Type B pancreatic cell (in vitro differentiated cells): Measurements from ENCODE around the gene RALY. TPM values are rescaled to one million over a fixed set of nuclear protein-coding genes. Genes with fewer than 3 reads are reported as not detected.

Source experiments
- DNase-seq: peaks from one replicate; pipeline ENCODE4 v3.0.0; 2021; ENCODE audit warnings: mixed read lengths; ENCODE audit not compliant: unreplicated experiment; ENCODE audit errors: extremely low spot score
- H3K27ac Mint-ChIP-seq: 2 replicates; pipeline ENCODE4 v1.8.0; 2021; ENCODE audit warnings: mild to moderate bottlenecking, mixed read lengths
- H3K27me3 Mint-ChIP-seq: 2 replicates; pipeline ENCODE4 v1.8.0; 2021; ENCODE audit warnings: mixed read lengths
- H3K36me3 Mint-ChIP-seq: 2 replicates; pipeline ENCODE4 v1.8.0; 2021; ENCODE audit warnings: mixed read lengths
- H3K4me1 Mint-ChIP-seq: one replicate; pipeline ENCODE4 v1.8.0; 2021; ENCODE audit warnings: mixed read lengths; ENCODE audit not compliant: unreplicated experiment
- H3K4me3 Mint-ChIP-seq: 2 replicates; pipeline ENCODE4 v1.8.0; 2021; ENCODE audit warnings: mild to moderate bottlenecking, mixed read lengths
- H3K9me3 Mint-ChIP-seq: 2 replicates; pipeline ENCODE4 v1.8.0; 2021; ENCODE audit warnings: mixed read lengths
- total RNA-seq: library from RNA; stranded (reverse); gene quantifications from 2 replicates; pipeline ENCODE4 v1.2.1, GENCODE V29; 2021; ENCODE audit warnings: low replicate concordance
- TF ChIP-seq, protein P1 (sequence below): fragments of 200-600 bp; sonication (generic); conservative IDR thresholded peaks from 2 replicates; pipeline ENCODE4 v1.5.0; 2021; ENCODE audit warnings: antibody characterized with exemption, mild to moderate bottlenecking

The RALY gene
- total RNA-seq, 1 donor from 2014 or later, result 215 TPM

DNA sequence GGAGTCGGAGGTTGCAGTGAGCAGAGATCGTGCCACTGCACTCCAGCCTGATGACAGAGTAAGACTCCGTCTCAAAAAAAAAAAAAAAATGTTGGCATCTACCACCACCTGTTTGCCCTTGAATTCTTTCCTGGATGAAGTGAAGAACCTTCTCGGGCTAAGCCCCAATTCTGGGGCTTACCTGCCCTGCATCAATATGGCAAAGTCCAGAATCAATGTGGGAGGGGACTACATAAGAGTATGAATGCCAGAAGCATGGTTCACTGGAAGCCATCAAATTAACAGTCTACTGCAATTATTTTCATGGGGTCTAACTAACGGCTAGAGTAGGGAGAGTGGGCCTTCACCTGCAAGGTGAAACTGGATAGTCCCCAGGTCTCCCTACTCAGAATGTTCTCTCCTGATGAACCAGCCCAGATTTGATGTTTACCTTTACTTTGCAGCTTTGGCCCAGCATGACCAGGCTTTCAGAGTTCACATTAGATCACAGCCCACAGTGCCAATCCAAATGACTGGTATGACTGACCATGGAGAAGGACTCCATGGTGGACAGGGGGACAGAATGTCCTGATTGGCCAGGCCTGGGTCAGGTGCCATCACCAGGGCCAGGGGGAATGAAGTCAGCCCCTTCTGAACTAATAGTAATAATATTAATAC lies 7.0 kb upstream of the RALY start:
- no peak for DNase-seq
- H3K4me1 Mint-ChIP-seq, result peaks cover 2% of the 10 kb centered on the region
- peaks cover 5% of the 10 kb centered on the region for H3K36me3 Mint-ChIP-seq
- H3K27ac Mint-ChIP-seq, result no peak overlapping the region
- H3K9me3 Mint-ChIP-seq, result no peaks in the 10 kb centered on the region
- TF ChIP-seq, protein P1, sequence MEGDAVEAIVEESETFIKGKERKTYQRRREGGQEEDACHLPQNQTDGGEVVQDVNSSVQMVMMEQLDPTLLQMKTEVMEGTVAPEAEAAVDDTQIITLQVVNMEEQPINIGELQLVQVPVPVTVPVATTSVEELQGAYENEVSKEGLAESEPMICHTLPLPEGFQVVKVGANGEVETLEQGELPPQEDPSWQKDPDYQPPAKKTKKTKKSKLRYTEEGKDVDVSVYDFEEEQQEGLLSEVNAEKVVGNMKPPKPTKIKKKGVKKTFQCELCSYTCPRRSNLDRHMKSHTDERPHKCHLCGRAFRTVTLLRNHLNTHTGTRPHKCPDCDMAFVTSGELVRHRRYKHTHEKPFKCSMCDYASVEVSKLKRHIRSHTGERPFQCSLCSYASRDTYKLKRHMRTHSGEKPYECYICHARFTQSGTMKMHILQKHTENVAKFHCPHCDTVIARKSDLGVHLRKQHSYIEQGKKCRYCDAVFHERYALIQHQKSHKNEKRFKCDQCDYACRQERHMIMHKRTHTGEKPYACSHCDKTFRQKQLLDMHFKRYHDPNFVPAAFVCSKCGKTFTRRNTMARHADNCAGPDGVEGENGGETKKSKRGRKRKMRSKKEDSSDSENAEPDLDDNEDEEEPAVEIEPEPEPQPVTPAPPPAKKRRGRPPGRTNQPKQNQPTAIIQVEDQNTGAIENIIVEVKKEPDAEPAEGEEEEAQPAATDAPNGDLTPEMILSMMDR, result no peak
- H3K4me3 Mint-ChIP-seq, result no peak overlapping the region
- peaks cover 2% of the 10 kb centered on the region for H3K27me3 Mint-ChIP-seq

DNA sequence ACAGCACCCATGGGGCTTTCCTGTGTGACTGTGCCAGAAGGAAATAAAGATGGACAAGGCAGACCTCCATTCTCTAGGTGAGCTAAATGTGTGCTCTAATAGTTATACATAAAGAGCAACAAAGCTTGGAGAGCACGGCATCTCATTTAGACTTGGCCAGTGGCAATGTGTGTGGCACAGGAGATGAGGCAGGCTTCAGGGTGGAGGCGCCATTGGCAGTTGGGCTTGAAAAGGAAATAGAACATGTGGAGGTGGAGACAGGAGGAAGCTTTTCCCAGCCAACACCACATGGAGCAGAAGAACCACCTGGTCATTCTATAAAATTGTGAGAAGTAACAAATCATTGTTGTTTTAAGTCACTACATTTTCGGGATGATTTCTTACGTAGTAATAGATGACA lies 3.6 kb upstream of the RALY start:
- Mint-ChIP-seq H3K4me1 (peaks cover 19% of the 10 kb centered on the region), H3K9me3 (no peaks in the 10 kb centered on the region), H3K27ac (no peak overlapping the region), H3K27me3 (no peaks in the 10 kb centered on the region), H3K36me3 (peaks cover 5% of the 10 kb centered on the region), H3K4me3 (peak overlapping the region; percentile 10)
- TF ChIP-seq, protein P1, result no peak
- DNase-seq, result no peak

DNA sequence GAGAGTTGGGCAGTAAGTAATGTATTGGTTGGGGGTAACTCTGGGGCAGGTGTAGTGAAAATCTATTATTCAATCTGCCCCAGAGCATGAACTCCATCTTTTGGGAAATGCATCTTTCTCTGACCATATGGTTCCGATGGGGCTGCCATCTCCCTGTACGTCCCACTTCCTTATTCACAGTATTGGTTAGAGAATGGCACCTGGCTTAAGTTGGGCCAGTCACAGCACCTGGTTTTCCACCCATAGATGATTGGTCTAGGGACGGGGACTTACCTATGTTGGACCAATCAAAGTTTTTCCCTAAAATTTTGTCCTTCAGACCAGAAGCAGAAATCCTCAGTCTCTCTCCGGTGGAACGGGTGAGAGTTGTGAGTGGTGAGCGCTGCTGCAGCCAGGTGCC lies 2.2 kb upstream of the RALY start:
- Mint-ChIP-seq H3K27me3 (no peaks in the 10 kb centered on the region), H3K4me1 (peaks cover 31% of the 10 kb centered on the region)
- TF ChIP-seq, protein P1, result no peak

DNA sequence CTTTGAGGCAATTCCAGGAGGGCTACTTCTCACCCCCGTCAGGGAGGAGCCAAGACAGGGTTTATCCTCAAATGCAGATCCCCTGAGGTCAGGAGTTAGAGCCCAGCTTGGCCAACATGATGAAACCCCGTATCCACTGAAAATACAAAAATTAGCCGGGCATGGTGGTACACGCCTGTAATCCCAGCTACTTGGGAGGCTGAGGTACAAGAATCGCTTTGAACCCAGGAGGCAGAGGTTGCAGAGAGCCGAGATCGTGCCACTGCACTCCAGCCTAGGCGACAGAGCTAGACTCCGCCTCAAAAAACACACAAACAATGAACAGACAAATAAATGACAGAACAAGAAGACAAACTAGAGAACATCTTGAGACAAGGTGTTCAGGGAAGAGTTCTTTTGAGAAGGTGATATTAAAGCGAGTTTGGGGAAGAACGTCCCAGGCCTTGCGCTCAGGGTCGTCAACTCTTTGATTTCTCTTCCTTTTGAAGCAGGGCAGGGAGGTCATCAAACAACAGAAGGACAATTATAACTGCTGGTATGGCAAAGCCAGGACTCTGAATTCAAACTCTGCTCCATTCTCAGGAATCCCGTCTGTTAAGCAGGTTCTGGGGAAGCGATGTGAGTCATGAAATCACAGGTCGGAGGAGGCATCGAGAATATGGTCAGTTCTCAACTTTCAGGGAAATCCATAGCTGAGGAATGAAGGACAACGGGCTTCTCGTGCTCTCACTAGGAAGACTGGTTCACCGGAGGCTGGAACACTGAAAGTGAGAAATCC lies 1.4 kb upstream of the RALY start:
- Mint-ChIP-seq H3K36me3 (peaks cover 5% of the 10 kb centered on the region), H3K4me3 (peak overlapping the region; percentile 97), H3K27ac (peak overlapping the region; percentile 95), H3K9me3 (no peaks in the 10 kb centered on the region), H3K4me1 (peaks cover 36% of the 10 kb centered on the region), H3K27me3 (no peaks in the 10 kb centered on the region)
- TF ChIP-seq, protein P1, result no peak
- no peak for DNase-seq

More for the DNA sequence above, 2.2 kb upstream of the RALY start:
- Mint-ChIP-seq H3K36me3 (peaks cover 5% of the 10 kb centered on the region), H3K27ac (peak overlapping the region; percentile 95), H3K4me3 (peak overlapping the region; percentile 97), H3K9me3 (no peaks in the 10 kb centered on the region)
- no peak for DNase-seq

DNA sequence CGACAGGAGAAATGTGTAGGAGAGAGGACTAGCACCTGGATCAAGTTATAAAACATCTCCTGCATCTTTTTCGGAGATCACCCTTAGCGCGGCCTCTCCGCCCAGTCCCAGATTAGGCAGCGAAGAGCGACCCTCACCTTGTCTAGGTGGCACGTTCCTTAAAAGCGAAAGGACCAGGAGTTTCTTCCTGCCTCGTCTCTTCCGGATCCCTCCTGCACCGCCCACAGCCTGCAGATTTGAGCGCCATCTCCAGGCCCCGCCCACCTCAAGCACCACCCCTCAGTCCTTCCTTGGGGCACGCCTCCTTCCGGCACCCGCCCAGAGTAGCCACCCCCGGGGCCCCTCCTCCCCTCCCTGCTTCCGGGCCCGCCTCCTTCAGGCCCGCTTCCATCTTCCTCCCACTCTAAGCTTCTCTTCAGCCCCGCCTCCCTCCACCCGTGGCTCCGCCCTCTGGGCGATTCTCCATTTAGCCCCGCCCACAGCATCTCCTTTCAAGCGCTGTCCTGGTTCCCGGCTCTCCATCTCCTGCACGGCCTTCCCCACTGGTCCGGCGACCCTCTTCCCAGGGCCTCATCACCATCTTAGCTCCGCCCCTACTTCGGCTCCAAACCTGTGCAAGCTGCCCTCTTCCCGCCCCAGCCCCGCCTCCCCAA lies 662 bp upstream of the RALY start:
- peaks cover 12% of the 10 kb centered on the region for H3K36me3 Mint-ChIP-seq
- peak overlapping the region; percentile 97 for H3K4me3 Mint-ChIP-seq
- H3K27ac Mint-ChIP-seq, result peak overlapping the region; percentile 95
- TF ChIP-seq, protein P1, result no peak
- H3K27me3 Mint-ChIP-seq, result no peaks in the 10 kb centered on the region
- no peaks in the 10 kb centered on the region for H3K9me3 Mint-ChIP-seq
- peaks cover 43% of the 10 kb centered on the region for H3K4me1 Mint-ChIP-seq
- DNase-seq, result peak; percentile 100
